ENCODE measurements around the gene ADD1. TPM values are rescaled to one million over a fixed set of nuclear protein-coding genes. Genes with fewer than 3 reads are reported as not detected.

ADD1 gene
- total RNA-seq, 1 experiment from 2014 or later, result 129 TPM

- no peak for DNase-seq (ENCODE audit: low read depth)
Observed at GRCh38 chr4:2881431-2881830, 37.8 kb downstream of the ADD1 start.

GRCh38 chr4:2882341-2882740 is 38.7 kb downstream of the ADD1 start:
- DNase-seq (ENCODE audit: low read depth), result no peak

DNA sequence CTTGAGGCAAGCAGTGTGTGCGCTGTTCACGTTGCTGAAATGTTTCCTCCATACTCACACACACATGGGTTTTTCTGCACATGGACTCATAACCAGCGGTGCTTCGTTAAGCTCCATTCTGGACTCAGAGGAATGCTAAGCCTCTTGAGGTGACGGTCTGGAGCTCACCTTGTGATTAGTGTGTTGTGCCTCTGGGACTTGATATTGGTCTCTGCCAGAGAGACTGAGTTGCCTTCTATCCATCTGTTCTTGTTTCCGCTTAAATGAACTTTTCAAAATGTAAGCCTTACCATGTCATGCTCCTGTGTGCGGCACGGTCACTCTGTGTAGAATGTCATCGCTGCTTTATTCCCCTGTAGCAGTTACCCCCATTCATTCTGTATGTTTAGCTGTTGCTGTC is 42.5 kb downstream of the ADD1 start:
- no peak for DNase-seq (ENCODE audit: low read depth)

DNA sequence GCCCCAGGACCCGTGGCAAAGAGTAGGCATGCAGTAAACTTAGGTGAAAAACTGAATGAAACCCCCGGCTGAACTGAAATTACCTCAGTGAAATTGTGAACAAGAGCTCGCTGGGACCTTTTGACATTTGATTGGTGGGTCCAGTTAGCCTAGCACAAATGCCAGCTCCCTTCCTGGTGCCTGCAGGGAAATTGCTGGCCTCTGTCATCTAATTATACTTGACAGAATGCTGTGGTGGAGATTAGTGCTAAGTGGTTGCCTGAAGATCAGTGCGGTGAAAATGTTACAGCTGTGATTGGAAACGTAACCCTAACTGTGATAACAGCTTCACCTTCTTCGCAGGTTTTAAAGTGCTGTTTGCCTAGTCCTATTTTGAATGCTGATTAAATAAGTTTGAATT is 43.0 kb downstream of the ADD1 start:
- no peak for DNase-seq (ENCODE audit: low read depth)

DNA sequence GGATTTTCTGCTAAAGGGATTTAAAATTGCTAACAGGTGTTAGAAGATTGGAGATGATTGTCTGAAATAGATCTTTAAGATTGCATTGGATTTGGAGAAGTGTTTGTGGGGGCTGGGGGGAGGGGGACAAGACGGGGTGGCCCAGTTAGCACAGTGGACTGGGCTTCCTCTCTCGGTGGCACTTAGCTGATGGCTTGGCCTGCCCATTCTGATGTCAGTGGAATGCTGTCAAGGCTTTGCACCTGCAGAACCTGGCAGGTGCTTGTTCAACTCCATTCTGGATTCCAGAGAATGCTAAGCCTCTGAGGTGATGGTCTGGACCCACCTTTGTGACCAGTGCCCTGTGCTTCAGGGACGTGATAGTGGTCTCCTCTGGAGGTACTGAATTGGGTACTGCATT is 43.7 kb downstream of the ADD1 start:
- DNase-seq (ENCODE audit: low read depth), result no peak

DNA sequence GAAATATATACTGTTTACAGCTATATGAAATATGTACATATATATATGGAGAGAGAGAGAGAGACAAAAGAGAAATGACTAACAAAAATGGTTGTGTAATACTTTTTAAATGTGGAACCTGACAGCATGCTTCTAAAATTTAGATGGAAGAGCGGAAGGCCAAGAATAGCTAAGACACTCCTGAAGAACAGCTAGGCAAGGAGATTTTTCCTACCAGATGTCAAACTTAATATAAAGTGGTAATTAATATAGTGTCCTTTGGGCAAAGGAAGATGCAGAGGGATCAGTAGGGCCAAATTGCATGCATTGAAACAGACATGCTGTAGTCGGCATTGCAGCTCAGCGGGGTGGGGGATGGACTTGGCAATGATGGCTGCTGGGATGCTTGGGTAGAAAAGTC is 45.2 kb downstream of the ADD1 start:
- no peak for DNase-seq (ENCODE audit: low read depth)

DNA sequence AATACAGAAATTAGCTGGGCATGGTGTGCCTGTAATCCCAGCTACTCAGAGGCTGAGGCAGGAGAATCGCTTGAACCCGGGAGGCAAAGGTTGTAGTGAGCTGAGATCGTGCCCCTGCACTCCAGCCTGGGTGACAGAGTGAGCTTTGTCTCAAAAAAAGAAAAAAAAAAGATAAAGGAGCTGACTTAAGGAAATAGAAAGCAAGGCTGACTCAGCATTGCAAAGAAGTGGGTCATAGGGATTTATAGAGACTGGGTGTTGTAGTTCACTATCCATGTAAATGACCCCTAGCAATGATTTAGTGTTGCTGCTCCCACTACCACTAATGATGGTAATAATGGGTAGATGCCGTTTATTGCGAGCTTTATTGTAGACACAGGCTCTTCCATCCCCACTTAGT is 47.6 kb downstream of the ADD1 start:
- DNase-seq (ENCODE audit: low read depth), result peak; percentile 64

GRCh38 chr4:2893772-2894171 is 50.1 kb downstream of the ADD1 start:
- DNase-seq (ENCODE audit: low read depth), result no peak

- no peak for DNase-seq (ENCODE audit: low read depth)
Observed at GRCh38 chr4:2898001-2898400, 54.4 kb downstream of the ADD1 start.

- DNase-seq (ENCODE audit: low read depth), result no peak
Observed at GRCh38 chr4:2900741-2901140, 57.1 kb downstream of the ADD1 start.

GRCh38 chr4:2901186-2901585 is 57.5 kb downstream of the ADD1 start:
- no peak for DNase-seq (ENCODE audit: low read depth)

DNA sequence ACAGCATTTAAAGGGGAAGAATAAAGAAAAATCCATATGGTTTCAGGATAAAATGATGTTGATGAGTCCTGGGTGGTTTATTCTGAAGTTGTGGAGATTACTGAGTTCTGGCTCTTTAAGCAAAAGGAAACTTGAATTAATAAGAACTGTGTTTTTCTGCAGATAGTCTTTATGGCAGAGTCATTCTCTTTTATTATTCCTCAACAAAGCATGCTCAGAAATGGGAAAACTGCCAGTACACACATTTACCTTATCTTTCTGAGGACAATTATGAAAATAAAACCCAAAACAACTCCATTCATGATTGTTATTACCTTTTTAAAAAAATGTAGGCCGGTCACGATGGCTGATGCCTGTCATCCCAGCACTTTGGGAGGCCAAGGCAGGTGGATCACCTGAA is 58.5 kb downstream of the ADD1 start:
- no peak for DNase-seq (ENCODE audit: low read depth)

DNA sequence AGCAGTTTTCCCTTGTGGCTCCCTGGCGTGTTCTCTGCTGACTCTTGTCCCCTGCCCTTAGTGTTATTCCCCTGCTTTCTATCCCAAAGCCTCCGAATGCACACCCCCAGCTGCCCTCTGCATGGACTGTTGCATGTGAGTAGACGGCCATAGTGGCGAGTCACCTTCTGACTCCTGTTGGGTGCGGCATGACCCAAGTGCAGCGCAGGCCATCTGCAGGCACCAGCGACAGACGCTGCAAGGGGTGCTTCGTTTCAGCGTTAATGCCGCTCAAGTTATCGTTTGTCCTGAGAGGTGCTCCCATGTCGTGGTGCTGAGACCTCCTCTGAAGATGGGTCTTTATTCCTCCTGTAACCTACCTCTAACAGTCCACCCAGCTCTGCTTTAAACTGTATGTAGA is 61.9 kb downstream of the ADD1 start:
- no peak for DNase-seq (ENCODE audit: low read depth)

- no peak for DNase-seq (ENCODE audit: low read depth)
Observed at GRCh38 chr4:2906218-2906617, 62.6 kb downstream of the ADD1 start.

DNA sequence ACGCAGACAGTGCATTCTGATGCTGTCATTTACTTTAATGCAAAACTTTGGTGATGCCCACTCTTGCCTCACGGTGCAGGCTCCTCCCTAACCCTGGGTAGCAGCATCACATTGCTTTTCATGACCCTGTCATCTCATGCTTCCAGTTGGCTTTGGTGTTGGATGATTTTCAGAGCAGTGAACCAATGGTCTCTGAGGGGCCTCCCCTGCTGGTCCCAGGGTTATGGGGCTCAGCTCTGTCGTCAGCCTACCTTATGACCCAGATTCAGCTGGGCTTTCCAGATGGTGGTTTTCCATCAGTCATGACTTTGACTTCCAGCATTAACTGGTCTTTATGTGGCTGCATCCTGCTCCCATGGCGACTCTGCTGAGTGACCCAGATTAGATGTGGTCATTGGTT is 63.6 kb downstream of the ADD1 start:
- DNase-seq (ENCODE audit: low read depth), result no peak

DNA sequence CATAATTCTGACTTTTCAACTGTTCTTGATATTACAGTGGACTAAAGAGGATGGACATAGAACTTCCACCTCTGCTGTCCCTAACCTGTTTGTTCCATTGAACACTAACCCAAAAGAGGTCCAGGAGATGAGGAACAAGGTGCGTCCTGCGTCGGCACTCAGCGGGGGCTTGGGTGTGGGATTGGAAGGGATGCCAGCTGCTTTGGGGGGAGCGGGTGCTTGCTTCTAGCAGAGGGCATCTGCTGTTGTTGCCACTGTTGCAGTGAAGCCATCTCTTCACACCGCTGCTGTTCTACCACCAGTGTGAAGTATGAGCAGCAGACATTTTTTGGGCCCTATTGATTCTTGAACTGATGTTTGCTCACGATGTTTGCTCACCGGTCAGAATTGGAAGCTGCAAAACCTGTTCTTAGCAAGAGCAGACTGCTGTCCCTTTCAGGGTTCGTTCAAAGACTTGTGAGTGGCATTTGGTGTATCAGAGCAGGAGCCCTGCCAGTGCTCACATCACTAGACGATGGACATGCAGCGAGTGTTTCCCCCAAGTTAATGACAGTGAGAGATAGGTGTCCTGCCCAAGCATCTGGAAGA is 64.2 kb downstream of the ADD1 start:
- no peak for DNase-seq (ENCODE audit: low read depth)

DNA sequence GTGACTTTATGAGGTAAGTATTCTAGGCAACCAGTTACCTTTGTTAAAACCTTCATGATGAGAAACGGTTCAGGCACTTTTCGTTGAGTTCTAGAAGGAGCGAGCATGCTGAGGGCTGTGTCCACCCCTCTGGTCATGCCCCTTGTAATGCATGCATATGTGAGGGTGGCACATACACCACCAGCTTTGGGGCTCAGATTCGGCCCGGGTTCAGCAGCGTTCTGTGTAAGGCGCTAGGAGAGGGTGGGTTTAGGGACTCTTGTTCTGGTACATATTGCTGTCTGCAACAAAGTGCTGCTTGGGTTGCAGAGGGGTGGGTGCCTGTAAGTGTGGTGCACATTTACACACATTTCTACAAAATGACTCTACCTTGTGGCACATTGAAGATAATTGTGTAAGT is 65.0 kb downstream of the ADD1 start:
- no peak for DNase-seq (ENCODE audit: low read depth)

GRCh38 chr4:2909583-2909982 is 65.9 kb downstream of the ADD1 start:
- DNase-seq (ENCODE audit: low read depth), result no peak

DNA sequence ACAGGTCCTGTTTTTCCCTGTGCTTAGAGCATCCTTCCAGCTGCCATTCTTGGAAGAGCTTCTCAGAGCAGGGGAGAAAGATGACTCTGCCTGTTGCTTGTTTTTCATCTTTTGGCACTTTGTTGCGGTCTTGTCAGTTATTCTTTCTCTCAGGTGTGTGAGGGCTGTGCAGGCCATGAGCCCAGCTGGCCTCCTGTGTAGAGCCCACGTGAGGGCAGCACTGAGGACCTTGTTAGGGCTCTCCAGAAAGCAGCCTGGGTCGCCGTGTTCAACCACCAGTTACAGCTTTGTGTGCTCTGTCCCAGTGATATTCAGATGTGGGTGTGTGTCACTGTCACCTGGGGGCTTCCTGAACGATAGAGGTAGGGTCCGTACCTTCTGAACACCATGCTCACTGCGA is 66.8 kb downstream of the ADD1 start:
- DNase-seq (ENCODE audit: low read depth), result no peak

DNA sequence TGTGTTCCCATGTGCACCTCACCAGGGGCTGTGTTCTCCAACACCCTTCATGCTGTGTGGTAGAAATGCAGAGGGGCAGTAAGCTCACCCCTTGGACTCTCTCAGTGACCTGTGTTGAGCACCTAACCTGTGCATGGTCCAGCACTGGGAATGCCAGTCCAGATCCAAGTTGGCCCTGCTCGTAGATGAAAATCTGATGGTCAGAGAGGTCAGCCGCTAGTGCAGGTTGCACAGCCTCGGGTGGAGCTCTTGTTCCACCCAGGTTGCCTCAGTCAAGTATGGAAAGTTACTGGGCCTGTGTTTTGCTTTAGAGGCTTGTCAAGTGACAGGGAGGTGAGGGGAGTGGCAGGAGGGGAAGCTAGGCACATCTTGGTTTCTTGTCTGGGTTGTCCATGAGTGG is 68.2 kb downstream of the ADD1 start:
- DNase-seq (ENCODE audit: low read depth), result no peak

GRCh38 chr4:2913168-2913567 is 69.5 kb downstream of the ADD1 start:
- no peak for DNase-seq (ENCODE audit: low read depth)

- no peak for DNase-seq (ENCODE audit: low read depth)
Observed at GRCh38 chr4:2914256-2915126, 70.8 kb downstream of the ADD1 start.

- DNase-seq (ENCODE audit: low read depth), result no peak
Observed at GRCh38 chr4:2915789-2916188, 72.1 kb downstream of the ADD1 start.

Measured in HT1080 (cell line).